Measurements from ENCODE around the gene XYLT2. TPM values are rescaled to one million over a fixed set of nuclear protein-coding genes. Genes with fewer than 3 reads are reported as not detected.
"Not testable (repeated sequence)": the region's sequence is repeated elsewhere in the genome, so short reads cannot be mapped to it uniquely, and the experiment has no call there.

The XYLT2 gene
- 20.3 and 21.4 TPM in 2 replicates for total RNA-seq

- H3K9me3 Mint-ChIP-seq: no peaks in the 10 kb centered on the region
- peak; percentile 94 for ATAC-seq (ENCODE audit: low read depth)
- TF ChIP-seq CTCF (IDR thresholded peaks at IDR 0.05): no peak
- CTCF ChIA-PET: interaction anchor here (3.2 kb wide), 1 partner anchor 16 kb away, joined by 21 read pairs; no protein-coding TSS in a partner anchor
- intact Hi-C loops (cut with micrococcal nuclease): loop anchor here (1.0 to 2.0 kb wide), 5 partner anchors 27 to 250 kb away; partner anchors contain the start of genes LRRC59, MYCBPAP and PDK2
- H3K27me3 Mint-ChIP-seq: no peaks in the 10 kb centered on the region
- POLR2A ChIA-PET: interaction anchor here (0.5 to 1.6 kb wide), 7 partner anchors 14 to 816 kb away, joined by 3 to 7 read pairs (median 4); partner anchors contain the start of genes EME1, LRRC59 and MRPL27
- peak within 1 kb of the TSS; percentile 90 for H3K4me3 Mint-ChIP-seq
- peak; percentile 97 for DNase-seq
- H3K4me1 Mint-ChIP-seq: peaks cover 24% of the 10 kb centered on the region
- H3K36me3 Mint-ChIP-seq (ENCODE audit: low read depth): peaks cover 1% of the 10 kb centered on the region
- peak within 1 kb of the TSS; percentile 89 for H3K27ac Mint-ChIP-seq
Measured at GRCh38 chr17:50345432-50346312, at the start of gene XYLT2. Gene XYLT2 (plus strand): TSS chr17:50346126. CDS start chr17:50346141, 15 bp downstream.

- POLR2A ChIA-PET: interaction anchor here (0.6 to 1.0 kb wide), 3 partner anchors 100 to 181 kb away, joined by 3 to 5 read pairs (median 5); partner anchors contain the start of gene LRRC59
- intact Hi-C loops (cut with micrococcal nuclease): loop anchor here (1.0 to 10.0 kb wide), 6 partner anchors 24 to 433 kb away; no protein-coding TSS in a partner anchor
- CTCF ChIA-PET: interaction anchor here (0.7 to 8.3 kb wide), 14 partner anchors 9 to 299 kb away, joined by 3 to 98 read pairs (median 4); partner anchors contain the start of genes COL1A1 and PDK2
- Mint-ChIP-seq H3K4me1 (no peaks in the 10 kb centered on the region), H3K27ac (no peak overlapping the region), H3K27me3 (peaks cover 17% of the 10 kb centered on the region), H3K36me3 (ENCODE audit: low read depth) (no peaks in the 10 kb centered on the region), H3K9me3 (no peaks in the 10 kb centered on the region), H3K4me3 (no peak overlapping the region)
- peak; percentile 21 for TF ChIP-seq CTCF (IDR thresholded peaks at IDR 0.05)
- ATAC-seq (ENCODE audit: low read depth): peak; percentile 100
- DNase-seq: peak; percentile 67
Measured at GRCh38 chr17:50297407-50297865, 48.5 kb upstream of the XYLT2 start.

GRCh38 chr17:50298018-50298417 is 47.9 kb upstream of the XYLT2 start:
- DNase-seq: no peak
- ChIA-PET POLR2A (interaction anchor here (0.6 to 1.0 kb wide), 4 partner anchors 99 to 204 kb away, joined by 3 to 5 read pairs (median 4); partner anchors contain the start of gene LRRC59), CTCF (interaction anchor here (0.7 to 8.3 kb wide), 8 partner anchors 23 to 204 kb away, joined by 3 to 98 read pairs (median 6); partner anchors contain the start of genes COL1A1 and PDK2)
- ATAC-seq (ENCODE audit: low read depth): no peak
- peaks cover 17% of the 10 kb centered on the region for H3K27me3 Mint-ChIP-seq
- no peak overlapping the region for H3K27ac Mint-ChIP-seq
- intact Hi-C loops (cut with micrococcal nuclease): loop anchor here (10.0 kb wide), 1 partner anchor 433 kb away; no protein-coding TSS in a partner anchor
- no peak overlapping the region for H3K4me3 Mint-ChIP-seq
- no peaks in the 10 kb centered on the region for H3K9me3 Mint-ChIP-seq
- no peaks in the 10 kb centered on the region for H3K36me3 Mint-ChIP-seq (ENCODE audit: low read depth)
- H3K4me1 Mint-ChIP-seq: no peaks in the 10 kb centered on the region
- TF ChIP-seq CTCF (IDR thresholded peaks at IDR 0.05): no peak

GRCh38 chr17:50299776-50300175 is 46.1 kb upstream of the XYLT2 start:
- no peak for ATAC-seq (ENCODE audit: low read depth)
- ChIA-PET POLR2A (no interaction called here), CTCF (interaction anchor here (0.7 kb wide), 1 partner anchor 99 kb away, joined by 3 read pairs; no protein-coding TSS in a partner anchor)
- H3K27ac Mint-ChIP-seq: no peak overlapping the region
- no peaks in the 10 kb centered on the region for H3K36me3 Mint-ChIP-seq (ENCODE audit: low read depth)
- no peaks in the 10 kb centered on the region for H3K4me1 Mint-ChIP-seq
- H3K4me3 Mint-ChIP-seq: no peak overlapping the region
- TF ChIP-seq CTCF (IDR thresholded peaks at IDR 0.05): no peak
- intact Hi-C loops (cut with micrococcal nuclease): loop anchor here (10.0 kb wide), 1 partner anchor 435 kb away; no protein-coding TSS in a partner anchor
- no peak for DNase-seq
- H3K9me3 Mint-ChIP-seq: no peaks in the 10 kb centered on the region
- peaks cover 11% of the 10 kb centered on the region for H3K27me3 Mint-ChIP-seq

GRCh38 chr17:50300824-50301223 is 45.1 kb upstream of the XYLT2 start:
- CTCF ChIA-PET; POLR2A ChIA-PET; H3K27me3 Mint-ChIP-seq; ATAC-seq (ENCODE audit: low read depth); H3K27ac Mint-ChIP-seq; H3K4me3 Mint-ChIP-seq; H3K36me3 Mint-ChIP-seq (ENCODE audit: low read depth); intact Hi-C loops (cut with micrococcal nuclease); H3K4me1 Mint-ChIP-seq; DNase-seq; H3K9me3 Mint-ChIP-seq: not testable (repeated sequence)
